Cerebellar cortex (tissue), 1 donor: Measurements from ENCODE around the gene ARGLU1.

Experiments
- DNase-seq: peaks from one replicate; pipeline ENCODE4 v3.0.0-alpha.2; 2015; ENCODE audit warnings: low spot score

ARGLU1 gene

DNA sequence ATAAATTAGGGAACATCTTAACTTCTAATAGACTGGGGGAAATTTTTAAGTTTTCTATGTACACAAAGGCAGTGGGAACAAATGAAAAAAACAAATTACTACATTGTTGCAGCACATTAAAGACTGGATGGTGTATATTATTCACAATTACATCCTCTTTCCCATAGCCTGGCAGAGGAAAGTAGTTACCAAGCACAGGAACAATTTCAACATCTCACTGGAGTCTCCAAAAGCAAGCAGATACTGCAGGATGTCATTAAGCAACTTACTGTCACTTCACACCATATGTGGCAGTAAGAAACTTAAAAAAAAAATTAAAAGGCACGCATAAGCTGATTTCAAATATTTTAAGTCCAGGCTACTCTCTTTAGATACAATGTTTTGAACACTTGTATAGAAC, 26.1 kb downstream of the ARGLU1 start:
- DNase-seq = no peak

DNA sequence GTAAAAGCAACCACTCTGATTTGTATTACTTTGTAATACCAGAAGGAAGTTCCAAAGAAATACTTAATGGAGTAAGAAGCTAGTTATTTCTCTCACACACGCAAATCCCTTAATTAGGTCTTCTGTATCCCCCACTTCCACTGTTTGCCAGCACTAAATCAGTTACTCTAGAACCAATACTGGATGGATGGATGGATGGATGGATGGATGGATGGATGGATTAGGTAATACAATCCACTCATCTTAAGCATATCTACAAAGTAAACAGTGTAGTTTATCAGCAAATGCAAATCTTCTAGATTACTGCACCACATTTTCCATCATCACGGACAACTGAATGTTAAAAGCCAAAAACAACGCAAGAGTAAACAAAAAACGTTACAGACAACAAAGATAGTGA, 27.3 kb downstream of the ARGLU1 start:
- DNase-seq = no peak

DNA sequence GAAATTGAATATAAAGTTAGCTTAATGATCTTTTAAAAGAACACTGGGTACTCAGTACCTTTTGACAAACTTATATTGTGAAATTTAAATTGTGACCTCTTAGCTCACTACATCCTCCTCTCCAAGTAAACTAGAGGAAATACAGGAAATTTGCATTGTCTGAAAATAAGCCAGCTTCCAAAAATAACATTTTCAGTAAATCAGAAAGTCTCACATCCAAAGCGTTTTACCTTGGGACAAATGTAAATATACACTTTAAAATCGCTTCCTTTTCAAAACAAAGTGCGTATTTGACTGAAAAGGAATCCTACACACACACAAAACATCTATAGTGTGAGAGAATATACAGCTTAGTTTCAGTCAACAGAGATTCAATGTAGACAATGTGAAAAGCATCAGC, 30.4 kb downstream of the ARGLU1 start:
- DNase-seq = no peak

DNA sequence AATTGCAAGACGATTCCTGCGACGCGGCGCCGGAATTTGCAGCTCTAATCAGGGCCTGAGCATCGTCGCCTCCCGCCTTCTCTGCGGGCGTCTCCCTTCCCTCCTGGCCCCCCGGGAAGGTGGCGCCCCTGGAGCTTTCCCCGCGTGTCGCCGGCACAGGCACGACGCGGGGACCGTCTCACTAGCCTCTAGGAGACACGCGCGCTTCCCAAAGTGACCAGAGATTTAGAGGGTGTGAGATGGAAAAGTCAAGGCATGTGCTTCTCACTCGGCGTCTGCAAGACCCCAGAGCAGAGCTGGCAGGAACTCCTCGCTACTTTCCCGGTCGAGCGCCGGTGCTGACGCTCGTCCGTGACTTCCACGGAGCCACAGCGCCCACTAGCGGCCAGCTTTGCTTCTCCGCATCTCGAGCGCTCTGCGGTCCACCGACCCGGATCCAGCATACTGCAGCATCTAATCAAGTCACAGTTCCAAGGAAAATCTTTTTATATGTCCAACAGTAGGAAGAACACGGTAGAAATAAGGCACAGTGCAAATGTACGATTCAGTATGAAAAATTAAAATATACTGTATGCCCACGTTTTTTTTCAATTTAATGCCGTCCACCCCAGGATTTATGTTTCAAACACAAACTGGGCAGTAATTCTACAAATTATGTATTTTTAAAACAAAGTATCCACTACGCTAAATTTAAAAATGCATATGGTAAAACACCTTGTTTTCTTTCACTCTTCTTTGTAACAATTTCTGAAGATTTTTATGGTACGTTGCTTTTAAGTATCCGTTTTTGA, 31.5 kb downstream of the ARGLU1 start:
- DNase-seq = peak; percentile 89

- DNase-seq = peak; percentile 86
These were observed 32.2 kb downstream of the ARGLU1 start, which contains the start of gene EFNB2 for GRCh38 chr13:106535552-106536243. Gene EFNB2 (minus strand): TSS chr13:106535662. CDS start chr13:106534964, 698 bp downstream.

DNA sequence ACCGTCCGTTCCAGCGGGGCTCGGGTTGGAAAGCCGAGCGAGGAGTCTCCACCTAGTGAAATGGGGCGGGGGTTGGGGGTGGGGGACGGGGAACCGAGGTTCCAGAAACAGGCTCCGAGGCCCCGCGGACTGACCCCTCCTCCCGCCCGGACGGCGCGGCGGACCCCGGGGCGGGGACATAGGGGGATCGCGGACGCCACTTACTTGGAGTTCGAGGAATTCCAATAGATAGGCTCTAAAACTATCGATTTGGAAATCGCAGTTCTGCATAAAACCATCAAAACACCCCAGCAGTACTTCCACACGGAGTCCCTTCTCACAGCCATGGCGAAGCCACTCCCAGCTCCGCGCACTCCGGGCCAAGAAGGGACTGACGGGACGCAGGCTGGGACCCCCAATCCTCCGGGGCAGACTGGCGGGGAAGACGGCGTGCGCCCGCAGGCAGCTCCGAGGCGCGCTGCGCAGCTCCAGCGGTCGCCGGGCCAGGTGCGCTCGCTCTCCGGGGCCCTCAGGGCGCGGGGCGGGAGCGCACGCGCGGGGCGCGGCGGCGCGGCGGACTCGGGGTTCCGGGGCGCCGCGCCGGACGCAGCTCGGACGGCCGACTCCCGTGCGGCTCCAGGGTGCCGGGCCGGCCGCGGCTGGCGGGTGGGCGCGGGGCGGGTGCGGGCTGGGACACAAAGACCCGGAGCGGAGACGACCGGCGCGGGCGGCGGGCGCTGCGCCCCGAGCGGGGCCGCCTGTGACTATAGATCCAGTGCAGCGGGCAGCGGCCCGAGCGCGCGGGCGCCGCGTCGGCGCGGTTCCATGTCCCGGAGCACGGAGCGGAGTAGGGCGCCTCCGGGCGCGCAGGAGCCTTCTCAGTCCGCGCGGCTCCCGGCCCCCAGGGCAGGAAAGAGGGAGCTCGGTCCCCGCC, 33.0 kb downstream of the ARGLU1 start:
- DNase-seq = no peak

DNA sequence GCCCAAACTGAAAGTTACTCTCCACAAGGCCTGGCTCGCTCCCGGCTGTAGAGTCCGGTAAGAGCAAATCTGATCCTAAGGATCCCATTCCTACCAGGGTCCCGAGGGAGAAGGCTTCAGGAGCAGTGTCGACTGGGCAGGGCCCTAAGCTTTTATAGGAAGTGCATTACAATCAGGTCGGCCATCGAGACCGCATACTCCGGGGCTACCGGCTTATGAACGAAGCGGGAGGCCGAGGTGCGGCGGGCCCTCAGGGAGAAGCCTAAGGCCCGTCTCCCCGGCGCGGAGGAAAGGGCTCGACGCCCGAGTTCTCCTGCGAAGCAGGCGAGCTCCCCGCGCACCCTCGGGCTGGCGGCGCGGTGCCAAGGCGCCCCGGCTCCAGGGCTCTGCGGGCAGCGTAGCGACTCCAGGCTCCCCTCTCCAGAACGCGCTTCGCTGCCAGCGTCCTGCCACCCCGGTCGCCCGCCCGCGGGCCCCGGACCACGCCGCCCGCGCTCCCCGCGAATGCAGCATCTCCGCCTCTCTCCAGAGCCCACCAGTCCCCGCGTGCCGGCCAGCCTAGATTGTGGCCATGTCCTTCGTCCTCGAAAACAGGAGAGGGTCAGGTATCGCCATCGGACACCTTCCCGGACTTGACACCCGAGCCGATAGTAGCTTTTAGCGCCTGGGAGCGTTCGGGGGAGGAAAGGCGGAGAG, 33.8 kb downstream of the ARGLU1 start:
- peak; percentile 37 for DNase-seq

GRCh38 chr13:106533101-106533942, 34.6 kb downstream of the ARGLU1 start:
- DNase-seq = peak; percentile 70

DNA sequence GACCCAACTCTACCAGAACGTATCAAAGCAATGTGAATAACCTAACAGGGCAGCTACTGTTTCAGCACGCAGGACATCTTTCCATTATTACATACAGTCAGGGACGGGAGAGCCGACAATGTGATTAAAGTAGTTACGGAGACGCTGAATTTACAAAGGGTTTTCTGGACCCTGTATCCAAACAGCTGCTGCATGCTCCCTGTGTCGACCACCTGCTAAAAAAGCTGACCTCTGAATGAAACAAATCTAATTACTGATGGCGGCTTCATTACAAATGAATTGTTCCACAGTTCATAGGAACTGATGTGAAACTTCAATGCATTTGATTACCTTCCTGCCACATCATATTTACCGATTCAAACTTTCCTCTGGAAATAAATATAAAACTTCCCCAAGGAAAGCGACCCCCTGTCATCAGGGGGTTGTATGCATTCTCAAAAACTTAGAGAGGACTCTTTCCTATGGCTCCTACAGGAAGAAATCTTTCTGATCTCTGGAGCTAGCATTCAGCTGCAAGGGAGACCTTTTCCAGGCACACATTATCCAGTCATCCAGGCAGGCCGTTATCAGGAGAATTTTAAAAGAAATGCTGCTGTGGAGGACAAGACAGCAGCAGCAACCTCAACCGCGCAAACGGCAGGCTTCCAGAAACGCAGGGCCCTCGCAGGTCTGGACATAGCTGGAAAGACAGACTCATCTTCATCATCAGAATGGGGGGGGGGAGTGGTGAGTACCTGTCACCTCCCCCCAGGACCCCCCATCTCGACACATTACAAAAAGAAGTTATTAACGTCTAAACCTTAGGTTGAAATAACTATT, 35.6 kb downstream of the ARGLU1 start:
- DNase-seq = no peak

DNA sequence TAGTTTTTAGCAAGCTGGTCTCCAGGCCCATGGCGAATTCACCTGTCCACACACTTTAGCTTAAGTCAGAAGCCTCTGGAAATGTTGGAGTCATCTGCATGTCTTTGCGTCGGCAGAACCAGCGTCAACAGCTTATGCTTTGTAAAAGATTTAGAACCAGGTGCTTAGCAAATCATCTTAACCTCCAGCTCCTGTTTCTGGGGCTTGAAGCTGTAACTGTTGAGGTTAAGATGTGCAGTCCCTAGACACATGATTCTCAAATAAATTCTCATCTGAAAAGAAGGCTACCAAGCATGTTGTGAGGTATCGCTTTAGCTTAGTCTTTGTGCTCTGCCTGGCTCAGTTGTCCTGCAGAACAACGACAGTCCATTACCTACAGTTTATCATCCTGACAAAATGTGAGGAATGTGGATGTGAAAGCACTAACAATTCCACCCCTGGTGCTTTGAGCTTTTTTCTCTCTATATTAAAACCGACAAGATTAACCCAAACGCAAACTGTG, 36.9 kb downstream of the ARGLU1 start:
- no peak for DNase-seq

GRCh38 chr13:106530171-106530851, 37.6 kb downstream of the ARGLU1 start:
- no peak for DNase-seq

GRCh38 chr13:106529415-106530170, 38.3 kb downstream of the ARGLU1 start:
- no peak for DNase-seq

GRCh38 chr13:106528718-106529414, 39.1 kb downstream of the ARGLU1 start:
- no peak for DNase-seq

DNA sequence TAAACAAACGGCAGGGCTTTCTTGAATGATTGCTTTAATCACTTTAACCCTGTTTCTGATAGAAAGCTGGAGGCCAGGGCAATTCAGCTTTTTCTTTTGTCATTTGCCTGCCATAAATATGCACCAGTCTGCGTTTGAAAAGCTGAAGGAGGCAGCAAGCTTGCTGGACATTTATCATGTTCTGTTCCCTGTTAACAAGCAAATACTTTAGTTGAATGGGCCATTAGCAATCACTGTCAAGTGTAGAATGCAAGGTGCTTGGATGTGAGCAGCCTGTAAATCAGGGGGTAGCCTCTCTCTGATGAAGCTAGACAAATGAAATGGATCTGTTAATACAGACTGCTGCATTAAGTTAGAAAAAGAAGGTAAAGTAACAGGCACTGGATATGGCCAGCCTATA, 40.1 kb downstream of the ARGLU1 start:
- DNase-seq = no peak

- DNase-seq = no peak
These were observed 40.5 kb downstream of the ARGLU1 start for GRCh38 chr13:106527445-106527801.

GRCh38 chr13:106526738-106527444, 41.0 kb downstream of the ARGLU1 start:
- no peak for DNase-seq

DNA sequence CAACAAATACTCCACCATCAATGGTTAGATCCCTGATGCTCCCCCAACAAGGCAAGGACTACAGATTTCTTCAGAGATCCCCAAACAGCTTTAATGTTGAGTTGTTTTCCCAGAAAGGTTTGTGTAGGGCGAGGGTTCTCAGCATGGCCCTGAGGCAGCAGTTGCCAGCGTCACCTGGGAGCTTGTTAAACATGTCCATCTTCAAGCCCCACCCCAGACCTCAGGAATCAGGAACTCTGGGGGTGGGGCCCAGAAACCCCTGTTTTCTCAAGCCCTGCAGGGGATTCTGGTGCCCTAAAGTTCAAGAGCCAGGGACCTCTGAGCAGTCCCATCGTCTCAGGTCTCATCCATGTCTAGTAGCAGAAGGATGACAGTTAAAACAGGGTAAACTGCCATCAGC, 42.1 kb downstream of the ARGLU1 start:
- no peak for DNase-seq
